Measurements from ENCODE around the gene PDE3A.

- TF ChIP-seq CTCF (conservative IDR thresholded peaks at IDR 0.05) (no peak), ZFX (IDR thresholded peaks at IDR 0.05) (no peak)
Measured at GRCh38 chr12:20483776-20484175, 115.4 kb downstream of the PDE3A start.
